Panc1 (cell line): Measurements from ENCODE around the gene RHBDL1. TPM values are rescaled to one million over a fixed set of nuclear protein-coding genes. Genes with fewer than 3 reads are reported as not detected.

Experiments used
- ATAC-seq: fragments of 200-7000 bp; cut with Tn5 transposase; 2 replicates; pipeline ENCODE4 v1.9.1; 2020; ENCODE audit warnings: mild to moderate bottlenecking, moderate library complexity
- BruUV-seq: library from RNA; stranded (reverse); fragments of 400-500 nt; replicated peaks from 2 replicates; lab custom pipeline; 2021; lab: Mats Ljungman, UMichigan
- CTCF ChIA-PET: fragments of 300-600 bp; sonication (Branson Sonifier 250); formaldehyde crosslinking; loops from one replicate; lab custom pipeline; 2022; ENCODE audit warnings: antibody characterized with exemption; lab: Charles Lee
- POLR2A ChIA-PET: fragments of 300-600 bp; sonication (Branson Sonifier 250); formaldehyde crosslinking; loops from one replicate; lab custom pipeline; 2022; ENCODE audit warnings: antibody characterized with exemption; lab: Charles Lee
- DNase-seq: peaks from one replicate; pipeline ENCODE4 v3.0.0-alpha.2; 2010; ENCODE audit warnings: low read depth, low spot score
- H3K27ac ChIP-seq: 2 replicates; pipeline ENCODE4 v1.5.1; 2011; ENCODE audit warnings: mild to moderate bottlenecking, low read length, inconsistent platforms
- H3K27me3 ChIP-seq: fragments of 200-500 bp; sonication (Bioruptor generic); 2 replicates; pipeline ENCODE4 v1.6.0; 2014; ENCODE audit warnings: low read length, inconsistent platforms; ENCODE audit not compliant: control insufficient read depth, insufficient read depth
- H3K36me3 ChIP-seq: fragments of 200-500 bp; sonication (Bioruptor generic); 2 replicates; pipeline ENCODE4 v1.5.1; 2014; ENCODE audit warnings: inconsistent platforms, mild to moderate bottlenecking, low read length, moderate library complexity; ENCODE audit not compliant: control insufficient read depth, insufficient read depth
- H3K4me1 ChIP-seq: 2 replicates; pipeline ENCODE4 v1.5.1; 2011; ENCODE audit warnings: inconsistent platforms, mild to moderate bottlenecking, low read length, moderate library complexity; ENCODE audit not compliant: control insufficient read depth, insufficient read depth
- H3K4me3 ChIP-seq, 2 experiments: 2 replicates each; pipeline ENCODE4 v1.5.1; 2011 to 2012; ENCODE audit warnings: low read depth in 2 of 2, low read length in 2 of 2, mild to moderate bottlenecking in 2 of 2, inconsistent platforms in 1 of 2, moderate library complexity in 1 of 2
- H3K9me3 ChIP-seq: fragments of 200-500 bp; sonication (Bioruptor generic); 2 replicates; pipeline ENCODE4 v1.5.1; 2014; ENCODE audit warnings: low read depth, mild to moderate bottlenecking, inconsistent platforms, low read length, moderate library complexity; ENCODE audit not compliant: control insufficient read depth, insufficient read depth
- POLR2AphosphoS5 ChIP-seq: IDR thresholded peaks from 2 replicates; pipeline ENCODE4 v1.6.1; 2012; ENCODE audit warnings: mild to moderate bottlenecking, low read depth, low read length, moderate library complexity
- SIN3A ChIP-seq: IDR thresholded peaks from 2 replicates; pipeline ENCODE4 v1.6.1; 2012; ENCODE audit warnings: low read depth, mild to moderate bottlenecking, low read length, moderate library complexity, borderline replicate concordance; ENCODE audit not compliant: insufficient read depth
- TCF7L2 ChIP-seq: IDR thresholded peaks from 2 replicates; pipeline ENCODE4 v1.6.1; 2011; ENCODE audit warnings: mild to moderate bottlenecking, low read depth, low read length, inconsistent platforms
- in situ Hi-C: cut with HindIII; loops from 2 replicates; pipeline ENCODE4 v1.10.0; 2016; ENCODE audit warnings: low sequenced_read_pairs, low pct_unique_long_range_greater_than_20kb
- intact Hi-C: fragments of 100-400 bp; cut with micrococcal nuclease; formaldehyde crosslinking; loops from one replicate; pipeline ENCODE4 v1.10.0; 2022; ENCODE audit not compliant: unreplicated experiment
- total RNA-seq: library from RNA; stranded (reverse); gene quantifications from one replicate; pipeline ENCODE4 v1.2.1, GENCODE V29; 2021; ENCODE audit not compliant: unreplicated experiment
- TF ChIP-seq, protein P1 (sequence below): fragments of 450-650 bp; IDR thresholded peaks from 2 replicates; pipeline ENCODE4 v1.5.1; 2017; ENCODE audit warnings: mild to moderate bottlenecking
- TF ChIP-seq, protein P2 (sequence below), 2 experiments: IDR thresholded peaks; 2 replicates each; pipeline ENCODE4 v1.6.1; 2011 to 2012; ENCODE audit warnings: low read depth in 2 of 2, control low read depth in 1 of 2, low read length in 1 of 2, mild to moderate bottlenecking in 1 of 2, moderate library complexity in 1 of 2; ENCODE audit not compliant: insufficient read depth in 1 of 2

RHBDL1 gene
- total RNA-seq, 1 experiment from 2014 or later: 6.6 TPM

DNA sequence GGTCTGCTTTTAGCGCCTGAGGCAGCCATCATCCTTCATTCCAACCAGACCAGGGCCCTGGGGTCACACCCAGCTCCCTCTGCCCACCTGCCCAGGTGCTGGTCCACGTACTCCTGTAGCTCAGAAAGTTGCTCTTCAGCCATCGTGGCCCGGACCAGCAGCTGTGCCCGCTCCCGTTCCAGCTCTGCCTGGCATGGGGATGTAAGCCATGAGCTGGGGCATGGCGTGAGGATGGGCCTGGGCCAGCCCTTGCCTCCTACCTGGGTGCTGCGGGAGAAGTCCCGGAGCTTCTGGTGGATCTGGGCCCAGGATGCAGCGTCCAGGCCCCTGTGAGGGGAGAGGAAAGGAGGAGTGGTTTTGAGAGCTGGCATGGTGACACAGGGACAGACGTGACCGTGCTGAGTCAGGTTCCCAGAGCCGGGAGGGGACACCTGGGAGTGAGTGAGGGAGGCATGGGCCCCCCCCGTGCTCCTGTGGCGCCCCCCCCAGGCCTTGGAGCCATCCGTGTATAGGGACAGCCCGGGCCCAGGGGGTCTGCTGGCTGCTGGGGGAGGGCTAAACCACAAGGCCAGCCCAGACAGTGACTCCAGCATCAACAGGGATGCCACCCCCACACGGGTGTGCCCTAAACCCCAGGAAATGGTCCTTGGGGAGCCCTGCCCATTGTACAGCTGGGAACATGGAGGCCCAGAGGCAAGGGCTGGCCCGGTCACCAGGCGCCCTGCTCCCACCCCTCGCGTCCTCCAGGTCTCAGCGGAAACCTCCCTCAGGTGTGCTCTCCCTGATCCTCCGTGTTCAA, 47.6 kb downstream of the RHBDL1 start:
- H3K36me3 ChIP-seq: no peaks in the 10 kb centered on the region; the same call in 1 of the 2 replicates
- ATAC-seq (no peak), DNase-seq (no peak)
- ChIA-PET POLR2A (interaction anchor here (1.1 kb wide), 1 partner anchor 8 kb away, joined by 5 read pairs; the partner anchor contains the start of gene METRN), CTCF (interaction anchor here (0.5 to 2.1 kb wide), 2 partner anchors 10 to 1695 kb away, joined by 3 to 7 read pairs; no protein-coding TSS in a partner anchor)
- intact Hi-C loops: no loop called here
- no peaks in the 10 kb centered on the region for H3K9me3 ChIP-seq
- no peaks in the 10 kb centered on the region for H3K27me3 ChIP-seq
- no peak overlapping the region for H3K27ac ChIP-seq
- no peak overlapping the region for H3K4me3 ChIP-seq
- TF ChIP-seq, protein P1, sequence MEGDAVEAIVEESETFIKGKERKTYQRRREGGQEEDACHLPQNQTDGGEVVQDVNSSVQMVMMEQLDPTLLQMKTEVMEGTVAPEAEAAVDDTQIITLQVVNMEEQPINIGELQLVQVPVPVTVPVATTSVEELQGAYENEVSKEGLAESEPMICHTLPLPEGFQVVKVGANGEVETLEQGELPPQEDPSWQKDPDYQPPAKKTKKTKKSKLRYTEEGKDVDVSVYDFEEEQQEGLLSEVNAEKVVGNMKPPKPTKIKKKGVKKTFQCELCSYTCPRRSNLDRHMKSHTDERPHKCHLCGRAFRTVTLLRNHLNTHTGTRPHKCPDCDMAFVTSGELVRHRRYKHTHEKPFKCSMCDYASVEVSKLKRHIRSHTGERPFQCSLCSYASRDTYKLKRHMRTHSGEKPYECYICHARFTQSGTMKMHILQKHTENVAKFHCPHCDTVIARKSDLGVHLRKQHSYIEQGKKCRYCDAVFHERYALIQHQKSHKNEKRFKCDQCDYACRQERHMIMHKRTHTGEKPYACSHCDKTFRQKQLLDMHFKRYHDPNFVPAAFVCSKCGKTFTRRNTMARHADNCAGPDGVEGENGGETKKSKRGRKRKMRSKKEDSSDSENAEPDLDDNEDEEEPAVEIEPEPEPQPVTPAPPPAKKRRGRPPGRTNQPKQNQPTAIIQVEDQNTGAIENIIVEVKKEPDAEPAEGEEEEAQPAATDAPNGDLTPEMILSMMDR: no peak
- no peak for TF ChIP-seq POLR2AphosphoS5
- peaks cover 32% of the 10 kb centered on the region for H3K4me1 ChIP-seq
- no TSS peak for BruUV-seq
- in situ Hi-C loops: no loop called here

DNA sequence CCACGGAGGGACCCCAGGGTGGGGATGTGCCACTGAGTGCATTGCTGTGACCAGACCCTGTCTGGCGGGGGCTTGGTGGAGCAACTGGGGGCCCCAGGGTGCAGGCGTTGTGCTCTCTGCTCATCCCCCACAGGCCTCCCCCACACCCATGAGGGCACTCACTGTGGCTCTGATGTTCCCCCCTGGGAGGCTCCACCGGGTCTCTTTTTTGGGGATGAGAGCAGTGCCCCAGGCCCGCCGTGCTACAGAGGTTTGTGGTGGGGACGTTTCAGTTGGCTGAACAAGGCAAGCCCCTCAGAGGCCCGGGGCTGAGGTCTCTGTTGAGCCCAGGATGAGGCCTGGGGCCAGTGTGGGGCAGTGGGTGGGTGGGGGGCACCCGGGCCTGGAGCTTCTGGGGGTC, 48.2 kb downstream of the RHBDL1 start:
- ChIA-PET POLR2A (interaction anchor here (0.8 to 1.1 kb wide), 2 partner anchors 9 to 10 kb away, joined by 3 to 5 read pairs; partner anchors contain the start of gene METRN), CTCF (interaction anchor here (0.5 to 2.1 kb wide), 2 partner anchors 11 to 12 kb away, joined by 6 to 7 read pairs; no protein-coding TSS in a partner anchor)
- Histone ChIP-seq H3K27ac (no peak overlapping the region), H3K36me3 (no peaks in the 10 kb centered on the region; the same call in 1 of the 2 replicates), H3K4me3 (no peak overlapping the region), H3K4me1 (peaks cover 25% of the 10 kb centered on the region), H3K9me3 (no peaks in the 10 kb centered on the region), H3K27me3 (no peaks in the 10 kb centered on the region)
- intact Hi-C loops (no loop called here), in situ Hi-C loops (no loop called here)
- DNase-seq (no peak), ATAC-seq (no peak)
- BruUV-seq: no TSS peak
- TF ChIP-seq POLR2AphosphoS5 (no peak), TCF7L2 (no peak), SIN3A (no peak)
- TF ChIP-seq, protein P1: no peak
- TF ChIP-seq, protein P2, sequence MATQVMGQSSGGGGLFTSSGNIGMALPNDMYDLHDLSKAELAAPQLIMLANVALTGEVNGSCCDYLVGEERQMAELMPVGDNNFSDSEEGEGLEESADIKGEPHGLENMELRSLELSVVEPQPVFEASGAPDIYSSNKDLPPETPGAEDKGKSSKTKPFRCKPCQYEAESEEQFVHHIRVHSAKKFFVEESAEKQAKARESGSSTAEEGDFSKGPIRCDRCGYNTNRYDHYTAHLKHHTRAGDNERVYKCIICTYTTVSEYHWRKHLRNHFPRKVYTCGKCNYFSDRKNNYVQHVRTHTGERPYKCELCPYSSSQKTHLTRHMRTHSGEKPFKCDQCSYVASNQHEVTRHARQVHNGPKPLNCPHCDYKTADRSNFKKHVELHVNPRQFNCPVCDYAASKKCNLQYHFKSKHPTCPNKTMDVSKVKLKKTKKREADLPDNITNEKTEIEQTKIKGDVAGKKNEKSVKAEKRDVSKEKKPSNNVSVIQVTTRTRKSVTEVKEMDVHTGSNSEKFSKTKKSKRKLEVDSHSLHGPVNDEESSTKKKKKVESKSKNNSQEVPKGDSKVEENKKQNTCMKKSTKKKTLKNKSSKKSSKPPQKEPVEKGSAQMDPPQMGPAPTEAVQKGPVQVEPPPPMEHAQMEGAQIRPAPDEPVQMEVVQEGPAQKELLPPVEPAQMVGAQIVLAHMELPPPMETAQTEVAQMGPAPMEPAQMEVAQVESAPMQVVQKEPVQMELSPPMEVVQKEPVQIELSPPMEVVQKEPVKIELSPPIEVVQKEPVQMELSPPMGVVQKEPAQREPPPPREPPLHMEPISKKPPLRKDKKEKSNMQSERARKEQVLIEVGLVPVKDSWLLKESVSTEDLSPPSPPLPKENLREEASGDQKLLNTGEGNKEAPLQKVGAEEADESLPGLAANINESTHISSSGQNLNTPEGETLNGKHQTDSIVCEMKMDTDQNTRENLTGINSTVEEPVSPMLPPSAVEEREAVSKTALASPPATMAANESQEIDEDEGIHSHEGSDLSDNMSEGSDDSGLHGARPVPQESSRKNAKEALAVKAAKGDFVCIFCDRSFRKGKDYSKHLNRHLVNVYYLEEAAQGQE (IDR thresholded peaks at IDR 0.05; ENCODE audit: insufficient read depth in 1 of 2, low read depth in 2 of 2, low read length in 1 of 2): no peak
